ENCODE results near the gene SLC46A3.
"Not testable (repeated sequence)": the region's sequence is repeated elsewhere in the genome, so short reads cannot be mapped to it uniquely, and the experiment has no call there.

SLC46A3 gene

DNA sequence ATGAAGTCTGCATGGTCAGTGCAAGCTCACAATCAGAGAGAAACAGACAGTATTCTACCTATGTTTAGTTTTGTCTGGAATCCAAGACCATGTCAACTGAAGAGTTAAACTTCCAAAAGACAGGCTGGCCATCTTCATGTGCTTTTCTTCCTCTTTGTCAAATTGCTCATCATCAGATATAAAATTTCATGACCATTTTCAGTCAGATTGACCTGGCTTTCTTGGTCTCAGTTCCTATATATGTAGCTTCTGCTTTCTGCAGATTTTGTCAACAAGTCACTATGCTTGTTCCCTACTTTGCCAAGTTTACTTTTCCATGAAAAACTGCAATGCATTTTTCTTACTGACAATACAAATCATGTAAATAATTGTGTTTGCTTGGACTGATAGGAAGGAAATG is 13.9 kb downstream of the SLC46A3 start:
- Histone ChIP-seq H3K9ac (ENCODE audit: low read depth, low read length) (no peak overlapping the region), H3K27me3 (ENCODE audit: control insufficient read depth, insufficient read depth, low read length) (no peaks in the 10 kb centered on the region), H3K9me3 (ENCODE audit: control insufficient read depth, insufficient read depth, low read length) (no peaks in the 10 kb centered on the region), H3K4me1 (ENCODE audit: control insufficient read depth, insufficient read depth, low read length) (no peaks in the 10 kb centered on the region), H3K36me3 (ENCODE audit: control insufficient read depth, insufficient read depth, low read length) (no peaks in the 10 kb centered on the region), H3K4me3 (ENCODE audit: low read depth, low read length) (no peak overlapping the region)

DNA sequence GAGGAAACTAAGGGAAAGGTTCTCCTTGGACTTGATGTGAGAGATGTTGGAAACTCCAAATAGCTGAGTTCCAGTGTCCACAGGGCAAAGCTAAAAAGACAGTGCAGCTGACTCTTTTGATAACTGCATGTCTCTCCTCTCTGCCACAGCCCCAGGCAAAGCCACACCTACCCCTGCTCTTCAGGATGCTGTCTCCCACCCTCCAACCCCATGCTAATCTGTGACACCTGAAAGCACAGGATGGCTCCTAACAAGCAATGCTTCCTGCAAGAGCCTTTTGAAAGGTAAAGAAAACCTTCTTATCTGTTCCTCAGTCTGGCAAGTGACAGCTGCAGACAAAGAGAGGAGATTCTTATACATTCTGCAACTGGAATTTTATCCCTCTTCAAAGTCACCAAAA is 14.5 kb downstream of the SLC46A3 start:
- H3K9ac ChIP-seq (ENCODE audit: low read depth, low read length): no peak overlapping the region
- no peaks in the 10 kb centered on the region for H3K4me1 ChIP-seq (ENCODE audit: control insufficient read depth, insufficient read depth, low read length)
- H3K4me3 ChIP-seq (ENCODE audit: low read depth, low read length): no peak overlapping the region

DNA sequence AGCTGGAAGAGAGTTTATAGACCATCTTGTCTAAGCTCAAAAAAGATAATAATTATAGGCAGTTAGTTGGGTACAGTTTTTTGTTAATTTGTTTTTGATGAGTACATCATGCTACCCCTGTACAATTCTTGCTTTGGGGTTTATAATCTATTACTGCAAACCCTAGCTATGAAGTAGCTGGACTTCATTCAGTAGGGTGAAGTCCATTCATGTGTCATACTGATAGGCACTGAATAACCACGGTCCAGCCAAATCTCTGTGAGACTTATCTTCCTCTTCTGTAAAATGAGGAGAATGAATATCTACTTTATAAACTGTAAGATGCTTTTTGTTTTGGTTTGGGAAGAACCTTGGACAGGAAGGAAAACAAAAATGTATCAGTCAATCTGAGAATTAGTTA is 19.5 kb downstream of the SLC46A3 start:
- Histone ChIP-seq H3K9ac (ENCODE audit: low read depth, low read length) (no peak overlapping the region), H3K36me3 (ENCODE audit: control insufficient read depth, insufficient read depth, low read length) (no peaks in the 10 kb centered on the region)

More for the DNA sequence above, 14.5 kb downstream of the SLC46A3 start:
- Histone ChIP-seq H3K27me3 (ENCODE audit: control insufficient read depth, insufficient read depth, low read length) (no peaks in the 10 kb centered on the region), H3K9me3 (ENCODE audit: control insufficient read depth, insufficient read depth, low read length) (no peaks in the 10 kb centered on the region), H3K36me3 (ENCODE audit: control insufficient read depth, insufficient read depth, low read length) (no peaks in the 10 kb centered on the region)

DNA sequence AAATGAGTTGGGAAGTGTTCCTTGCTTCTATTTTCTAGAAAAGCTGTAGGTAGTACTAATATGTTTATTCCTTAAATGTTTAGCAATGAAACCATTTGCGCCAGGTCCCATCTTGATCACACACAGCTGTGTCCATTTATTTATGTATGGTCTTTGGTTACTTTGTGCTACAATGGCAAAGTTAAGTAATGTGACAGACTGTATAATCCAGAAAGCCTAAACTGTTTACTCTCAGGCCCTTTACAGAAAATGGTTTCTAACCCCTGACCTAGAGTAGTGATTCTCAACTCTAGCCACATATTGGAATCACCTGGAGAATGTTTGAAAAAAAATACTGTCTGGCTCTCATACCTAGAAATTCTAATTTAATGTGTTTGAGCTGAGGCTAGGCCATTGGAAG is 21.3 kb downstream of the SLC46A3 start:
- Histone ChIP-seq H3K9ac (ENCODE audit: low read depth, low read length) (no peak overlapping the region), H3K27me3 (ENCODE audit: control insufficient read depth, insufficient read depth, low read length) (no peaks in the 10 kb centered on the region), H3K9me3 (ENCODE audit: control insufficient read depth, insufficient read depth, low read length) (no peaks in the 10 kb centered on the region), H3K36me3 (ENCODE audit: control insufficient read depth, insufficient read depth, low read length) (no peaks in the 10 kb centered on the region), H3K4me3 (ENCODE audit: low read depth, low read length) (no peak overlapping the region), H3K4me1 (ENCODE audit: control insufficient read depth, insufficient read depth, low read length) (peaks cover 3% of the 10 kb centered on the region)

More for the DNA sequence above, 19.5 kb downstream of the SLC46A3 start:
- no peaks in the 10 kb centered on the region for H3K9me3 ChIP-seq (ENCODE audit: control insufficient read depth, insufficient read depth, low read length)
- no peaks in the 10 kb centered on the region for H3K4me1 ChIP-seq (ENCODE audit: control insufficient read depth, insufficient read depth, low read length)
- no peaks in the 10 kb centered on the region for H3K27me3 ChIP-seq (ENCODE audit: control insufficient read depth, insufficient read depth, low read length)
- H3K4me3 ChIP-seq (ENCODE audit: low read depth, low read length): no peak overlapping the region

DNA sequence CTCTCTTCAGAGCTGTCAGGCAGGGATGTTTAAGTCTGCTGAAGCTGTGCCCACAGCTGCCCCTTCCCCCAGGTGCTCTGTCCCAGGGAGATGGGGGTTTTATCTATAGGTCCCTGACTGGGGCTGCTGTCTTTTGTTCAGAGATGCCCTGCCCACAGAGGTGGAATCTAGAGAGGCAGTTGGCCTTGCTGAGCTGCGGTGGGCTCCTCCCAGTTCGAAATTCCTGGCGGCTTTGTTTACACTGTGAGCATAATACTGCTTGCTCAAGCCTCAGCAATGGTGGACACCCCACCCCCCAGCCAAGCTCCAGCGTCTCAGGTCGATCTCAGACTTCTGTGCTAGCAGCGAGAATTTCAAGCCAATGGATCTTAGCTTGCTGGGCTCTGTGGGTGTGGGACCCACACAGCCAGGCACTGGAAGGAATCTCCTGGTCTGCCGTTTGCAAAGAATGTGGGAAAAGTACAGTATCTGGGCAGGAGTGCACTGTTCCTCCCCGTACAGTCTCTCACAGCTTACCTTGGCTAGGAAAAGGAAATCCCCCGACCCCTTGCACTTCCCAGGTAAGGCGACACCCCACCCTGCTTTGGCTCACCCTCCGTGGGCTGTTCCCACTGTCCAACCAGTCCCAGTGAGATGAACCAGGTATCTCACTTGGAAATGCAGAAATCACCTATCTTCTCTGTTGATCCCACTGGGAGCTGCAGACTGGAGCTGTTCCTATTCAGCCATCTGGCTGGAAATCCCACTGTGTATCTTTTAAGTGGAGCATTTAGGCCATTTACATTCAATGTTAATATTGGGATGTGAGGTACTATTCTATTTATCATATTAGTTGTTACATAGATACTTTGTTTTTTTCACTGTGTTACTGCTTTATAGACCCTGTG is 24.9 kb downstream of the SLC46A3 start:
- H3K36me3 ChIP-seq (ENCODE audit: control insufficient read depth, insufficient read depth, low read length); H3K27me3 ChIP-seq (ENCODE audit: control insufficient read depth, insufficient read depth, low read length); H3K9me3 ChIP-seq (ENCODE audit: control insufficient read depth, insufficient read depth, low read length); H3K4me1 ChIP-seq (ENCODE audit: control insufficient read depth, insufficient read depth, low read length): not testable (repeated sequence)
- H3K4me3 ChIP-seq (ENCODE audit: low read depth, low read length): peak overlapping the region; percentile 62
- H3K9ac ChIP-seq (ENCODE audit: low read depth, low read length): peak overlapping the region; percentile 55

DNA sequence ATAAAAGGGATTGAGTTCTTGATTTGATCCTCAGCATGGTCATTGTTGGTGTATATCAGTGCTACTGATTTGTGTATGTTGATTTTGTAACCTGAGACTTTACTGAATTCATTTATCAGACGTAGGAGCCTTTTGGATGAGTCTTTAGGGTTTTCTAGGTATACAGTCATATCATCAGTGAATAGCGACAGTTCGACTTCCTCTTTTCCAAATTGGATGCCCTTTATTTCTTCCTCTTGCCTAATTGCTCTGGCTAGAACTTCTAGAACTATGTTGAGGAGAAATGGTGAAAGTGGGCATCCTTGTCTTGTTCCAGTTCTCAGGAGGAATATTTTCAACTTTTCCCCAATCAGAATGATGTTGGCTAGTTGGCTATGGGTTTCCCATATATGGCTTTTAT is 32.9 kb downstream of the SLC46A3 start:
- no peak overlapping the region for H3K4me3 ChIP-seq (ENCODE audit: low read depth, low read length)
- peaks cover 3% of the 10 kb centered on the region for H3K4me1 ChIP-seq (ENCODE audit: control insufficient read depth, insufficient read depth, low read length)
- H3K36me3 ChIP-seq (ENCODE audit: control insufficient read depth, insufficient read depth, low read length): no peaks in the 10 kb centered on the region
- H3K9ac ChIP-seq (ENCODE audit: low read depth, low read length): no peak overlapping the region
- no peaks in the 10 kb centered on the region for H3K27me3 ChIP-seq (ENCODE audit: control insufficient read depth, insufficient read depth, low read length)
- H3K9me3 ChIP-seq (ENCODE audit: control insufficient read depth, insufficient read depth, low read length): no peaks in the 10 kb centered on the region

DNA sequence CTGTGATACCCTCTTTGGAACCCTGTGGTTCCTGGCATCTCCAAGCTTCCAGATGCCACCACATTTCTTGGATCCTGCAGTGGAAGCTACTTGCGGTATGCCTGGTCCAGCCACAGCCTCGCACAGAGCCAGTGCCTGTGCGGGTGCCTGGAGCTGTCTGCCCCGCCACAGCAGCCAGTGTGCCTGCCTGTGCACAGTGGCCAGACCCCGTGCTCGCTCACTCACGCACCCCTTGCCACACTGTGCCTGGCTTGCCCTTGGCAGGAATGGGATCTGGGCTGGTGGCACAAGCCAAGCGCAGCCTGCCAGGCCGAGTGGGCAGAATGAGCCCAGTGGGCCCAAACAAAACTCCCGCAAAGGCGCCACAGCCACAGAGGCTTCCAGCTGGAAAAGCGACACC is 33.7 kb downstream of the SLC46A3 start:
- Histone ChIP-seq H3K4me3 (ENCODE audit: low read depth, low read length) (no peak overlapping the region), H3K9me3 (ENCODE audit: control insufficient read depth, insufficient read depth, low read length) (no peaks in the 10 kb centered on the region), H3K36me3 (ENCODE audit: control insufficient read depth, insufficient read depth, low read length) (no peaks in the 10 kb centered on the region), H3K9ac (ENCODE audit: low read depth, low read length) (no peak overlapping the region), H3K27me3 (ENCODE audit: control insufficient read depth, insufficient read depth, low read length) (no peaks in the 10 kb centered on the region), H3K4me1 (ENCODE audit: control insufficient read depth, insufficient read depth, low read length) (peaks cover 3% of the 10 kb centered on the region)

DNA sequence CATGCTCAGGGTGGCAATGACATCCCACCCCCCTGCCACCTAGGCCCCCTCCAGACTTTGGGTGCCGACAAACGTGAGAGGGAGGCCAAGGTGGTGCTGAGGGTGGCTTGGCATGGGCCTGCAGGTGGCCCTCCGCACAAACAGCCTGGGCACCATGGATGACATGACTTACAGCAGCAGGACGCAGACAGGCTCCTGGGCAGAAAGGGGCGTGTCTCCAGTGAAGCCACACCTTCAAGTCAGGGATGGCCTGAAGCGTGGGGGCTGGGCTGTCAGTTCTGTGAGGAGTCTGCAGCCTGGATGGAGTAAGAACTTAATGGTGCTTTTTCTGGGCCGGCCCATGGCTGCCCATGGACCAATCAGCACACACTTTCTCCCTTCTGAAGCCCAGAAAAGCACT is 34.5 kb downstream of the SLC46A3 start:
- H3K36me3 ChIP-seq (ENCODE audit: control insufficient read depth, insufficient read depth, low read length): no peaks in the 10 kb centered on the region
- no peak overlapping the region for H3K9ac ChIP-seq (ENCODE audit: low read depth, low read length)
- H3K27me3 ChIP-seq (ENCODE audit: control insufficient read depth, insufficient read depth, low read length): no peaks in the 10 kb centered on the region
- peak overlapping the region; percentile 37 for H3K4me3 ChIP-seq (ENCODE audit: low read depth, low read length)
- H3K4me1 ChIP-seq (ENCODE audit: control insufficient read depth, insufficient read depth, low read length): peaks cover 3% of the 10 kb centered on the region
- H3K9me3 ChIP-seq (ENCODE audit: control insufficient read depth, insufficient read depth, low read length): no peaks in the 10 kb centered on the region

DNA sequence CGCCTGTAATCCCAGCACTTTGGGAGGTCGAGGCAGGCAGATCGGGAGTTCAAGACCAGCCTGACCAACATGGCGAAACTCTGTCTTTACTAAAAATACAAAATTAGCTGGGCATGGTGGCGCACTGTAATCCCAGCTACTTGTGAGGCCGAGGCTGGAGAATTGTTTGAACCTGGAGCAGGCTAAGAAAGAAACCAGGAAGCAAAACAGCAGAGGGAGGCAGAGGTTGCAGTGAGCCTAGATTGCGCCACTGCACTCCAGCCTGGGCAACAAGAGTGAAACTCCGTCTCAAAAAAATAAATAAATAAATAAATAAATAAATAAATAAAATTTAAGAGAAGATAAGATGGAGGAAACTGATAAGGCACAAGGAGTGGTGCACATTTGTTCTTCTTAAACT is 35.6 kb downstream of the SLC46A3 start:
- not testable (repeated sequence) for H3K9me3 ChIP-seq (ENCODE audit: control insufficient read depth, insufficient read depth, low read length); H3K9ac ChIP-seq (ENCODE audit: low read depth, low read length); H3K27me3 ChIP-seq (ENCODE audit: control insufficient read depth, insufficient read depth, low read length); H3K4me3 ChIP-seq (ENCODE audit: low read depth, low read length); H3K4me1 ChIP-seq (ENCODE audit: control insufficient read depth, insufficient read depth, low read length); H3K36me3 ChIP-seq (ENCODE audit: control insufficient read depth, insufficient read depth, low read length)

DNA sequence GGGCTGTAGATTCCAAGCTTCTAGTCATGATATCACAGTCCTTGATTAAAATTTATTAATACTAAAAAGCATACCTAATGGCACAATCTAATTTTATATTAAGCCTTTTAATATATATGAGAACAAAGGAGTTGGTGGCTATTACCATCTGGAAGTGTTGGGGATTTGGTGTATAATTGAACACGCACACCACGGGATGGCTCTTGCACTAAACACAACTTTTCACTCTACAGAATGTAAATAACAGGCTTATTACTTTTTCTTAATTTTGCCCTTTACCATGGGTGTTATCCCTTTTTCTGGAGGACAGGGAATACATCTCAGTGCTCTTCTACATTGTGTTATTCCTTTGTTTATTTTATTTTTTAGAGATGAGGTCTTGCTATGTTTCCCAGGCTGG is 38.2 kb downstream of the SLC46A3 start:
- Histone ChIP-seq H3K9ac (ENCODE audit: low read depth, low read length) (no peak overlapping the region), H3K4me1 (ENCODE audit: control insufficient read depth, insufficient read depth, low read length) (peaks cover 3% of the 10 kb centered on the region), H3K27me3 (ENCODE audit: control insufficient read depth, insufficient read depth, low read length) (no peaks in the 10 kb centered on the region), H3K9me3 (ENCODE audit: control insufficient read depth, insufficient read depth, low read length) (no peaks in the 10 kb centered on the region), H3K4me3 (ENCODE audit: low read depth, low read length) (no peak overlapping the region), H3K36me3 (ENCODE audit: control insufficient read depth, insufficient read depth, low read length) (no peaks in the 10 kb centered on the region)

DNA sequence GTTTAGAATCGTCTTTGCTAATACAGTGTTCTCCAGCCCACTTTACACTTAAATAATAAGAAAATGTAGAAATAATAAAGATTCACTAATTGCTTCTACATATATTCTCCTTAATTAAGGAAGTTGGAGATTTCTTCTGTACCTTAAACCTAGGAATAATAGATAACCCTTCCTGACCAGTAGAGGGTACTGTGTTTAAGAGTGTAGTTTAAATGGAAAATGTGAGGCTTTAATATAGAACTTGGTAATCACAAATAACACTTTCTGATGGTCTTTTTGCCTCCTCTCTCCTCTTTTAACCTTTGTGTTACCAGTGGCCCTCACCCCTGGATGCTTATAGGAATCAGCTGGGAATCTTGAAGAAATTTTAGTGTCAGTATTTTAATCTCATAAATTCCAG is 39.1 kb downstream of the SLC46A3 start:
- Histone ChIP-seq H3K9me3 (ENCODE audit: control insufficient read depth, insufficient read depth, low read length) (no peaks in the 10 kb centered on the region), H3K4me3 (ENCODE audit: low read depth, low read length) (no peak overlapping the region), H3K36me3 (ENCODE audit: control insufficient read depth, insufficient read depth, low read length) (peaks cover 2% of the 10 kb centered on the region), H3K27me3 (ENCODE audit: control insufficient read depth, insufficient read depth, low read length) (no peaks in the 10 kb centered on the region), H3K4me1 (ENCODE audit: control insufficient read depth, insufficient read depth, low read length) (no peaks in the 10 kb centered on the region), H3K9ac (ENCODE audit: low read depth, low read length) (no peak overlapping the region)

DNA sequence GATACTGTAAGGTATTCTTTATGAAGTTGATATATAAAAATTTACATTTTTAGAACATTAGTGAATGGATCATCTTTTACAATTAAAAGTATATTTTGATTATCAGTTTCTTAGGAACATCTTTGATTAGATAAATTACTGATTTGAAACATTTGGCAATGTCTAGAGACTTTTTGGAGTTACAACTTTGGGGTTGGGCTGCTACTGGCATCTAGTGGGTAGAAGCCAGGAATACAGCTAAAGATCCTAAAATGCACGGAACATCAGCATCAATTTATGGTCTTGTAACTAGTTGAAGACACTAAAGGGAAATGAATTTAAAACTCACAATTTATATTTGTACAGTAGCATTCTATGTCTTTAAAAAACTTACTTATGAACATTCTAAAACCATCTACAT is 40.0 kb downstream of the SLC46A3 start:
- Histone ChIP-seq H3K4me1 (ENCODE audit: control insufficient read depth, insufficient read depth, low read length) (no peaks in the 10 kb centered on the region), H3K9ac (ENCODE audit: low read depth, low read length) (no peak overlapping the region), H3K36me3 (ENCODE audit: control insufficient read depth, insufficient read depth, low read length) (peaks cover 8% of the 10 kb centered on the region), H3K4me3 (ENCODE audit: low read depth, low read length) (no peak overlapping the region), H3K9me3 (ENCODE audit: control insufficient read depth, insufficient read depth, low read length) (no peaks in the 10 kb centered on the region), H3K27me3 (ENCODE audit: control insufficient read depth, insufficient read depth, low read length) (no peaks in the 10 kb centered on the region)
